ENCODE measurements around the gene ABCB6.
"Not testable (repeated sequence)": the region's sequence is repeated elsewhere in the genome, so short reads cannot be mapped to it uniquely, and the experiment has no call there.

Gene ABCB6

DNA sequence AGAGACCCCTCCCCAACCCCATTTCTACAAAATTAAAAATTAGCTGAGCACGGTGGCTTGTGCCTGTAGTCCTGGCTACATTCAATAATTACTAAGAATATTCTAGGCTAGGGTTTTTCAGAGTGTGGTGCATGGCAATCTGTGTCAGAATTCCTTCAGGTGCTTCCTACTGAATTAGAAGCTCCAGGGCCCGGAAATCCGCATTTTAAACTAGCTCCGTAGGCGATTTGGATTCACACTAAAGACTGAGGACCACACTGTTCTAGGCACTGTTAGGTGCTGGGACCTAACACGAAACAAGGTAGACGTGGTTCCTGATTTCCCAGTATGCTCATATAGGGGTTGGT, 12.8 kb downstream of the ABCB6 start:
- TF ChIP-seq, protein P1, sequence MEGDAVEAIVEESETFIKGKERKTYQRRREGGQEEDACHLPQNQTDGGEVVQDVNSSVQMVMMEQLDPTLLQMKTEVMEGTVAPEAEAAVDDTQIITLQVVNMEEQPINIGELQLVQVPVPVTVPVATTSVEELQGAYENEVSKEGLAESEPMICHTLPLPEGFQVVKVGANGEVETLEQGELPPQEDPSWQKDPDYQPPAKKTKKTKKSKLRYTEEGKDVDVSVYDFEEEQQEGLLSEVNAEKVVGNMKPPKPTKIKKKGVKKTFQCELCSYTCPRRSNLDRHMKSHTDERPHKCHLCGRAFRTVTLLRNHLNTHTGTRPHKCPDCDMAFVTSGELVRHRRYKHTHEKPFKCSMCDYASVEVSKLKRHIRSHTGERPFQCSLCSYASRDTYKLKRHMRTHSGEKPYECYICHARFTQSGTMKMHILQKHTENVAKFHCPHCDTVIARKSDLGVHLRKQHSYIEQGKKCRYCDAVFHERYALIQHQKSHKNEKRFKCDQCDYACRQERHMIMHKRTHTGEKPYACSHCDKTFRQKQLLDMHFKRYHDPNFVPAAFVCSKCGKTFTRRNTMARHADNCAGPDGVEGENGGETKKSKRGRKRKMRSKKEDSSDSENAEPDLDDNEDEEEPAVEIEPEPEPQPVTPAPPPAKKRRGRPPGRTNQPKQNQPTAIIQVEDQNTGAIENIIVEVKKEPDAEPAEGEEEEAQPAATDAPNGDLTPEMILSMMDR (conservative IDR thresholded peaks at IDR 0.05): no peak
- TF ChIP-seq ZFX (IDR thresholded peaks at IDR 0.05): no peak
- H3K27ac ChIP-seq: peak overlapping the region; percentile 77

DNA sequence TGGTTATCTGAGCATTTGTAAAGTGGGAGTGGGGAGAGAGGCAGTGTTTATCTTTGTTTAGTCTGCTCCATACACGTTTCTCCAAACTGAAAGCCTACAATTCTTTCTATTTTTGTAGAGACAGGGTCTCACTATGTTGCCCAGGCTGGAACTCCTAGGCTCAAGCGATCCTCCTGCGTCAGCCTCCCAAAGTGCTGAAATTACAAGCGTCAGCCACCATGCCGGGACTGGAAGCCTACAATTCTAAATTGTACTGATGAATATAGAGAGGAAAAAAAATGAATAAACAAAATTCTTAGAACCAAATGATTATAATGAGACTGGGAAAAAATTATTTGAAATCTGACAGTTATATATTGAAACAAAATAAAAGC, 13.6 kb downstream of the ABCB6 start:
- no peak overlapping the region for H3K27ac ChIP-seq
- TF ChIP-seq ZFX (IDR thresholded peaks at IDR 0.05): no peak
- TF ChIP-seq, protein P1 (conservative IDR thresholded peaks at IDR 0.05): no peak

DNA sequence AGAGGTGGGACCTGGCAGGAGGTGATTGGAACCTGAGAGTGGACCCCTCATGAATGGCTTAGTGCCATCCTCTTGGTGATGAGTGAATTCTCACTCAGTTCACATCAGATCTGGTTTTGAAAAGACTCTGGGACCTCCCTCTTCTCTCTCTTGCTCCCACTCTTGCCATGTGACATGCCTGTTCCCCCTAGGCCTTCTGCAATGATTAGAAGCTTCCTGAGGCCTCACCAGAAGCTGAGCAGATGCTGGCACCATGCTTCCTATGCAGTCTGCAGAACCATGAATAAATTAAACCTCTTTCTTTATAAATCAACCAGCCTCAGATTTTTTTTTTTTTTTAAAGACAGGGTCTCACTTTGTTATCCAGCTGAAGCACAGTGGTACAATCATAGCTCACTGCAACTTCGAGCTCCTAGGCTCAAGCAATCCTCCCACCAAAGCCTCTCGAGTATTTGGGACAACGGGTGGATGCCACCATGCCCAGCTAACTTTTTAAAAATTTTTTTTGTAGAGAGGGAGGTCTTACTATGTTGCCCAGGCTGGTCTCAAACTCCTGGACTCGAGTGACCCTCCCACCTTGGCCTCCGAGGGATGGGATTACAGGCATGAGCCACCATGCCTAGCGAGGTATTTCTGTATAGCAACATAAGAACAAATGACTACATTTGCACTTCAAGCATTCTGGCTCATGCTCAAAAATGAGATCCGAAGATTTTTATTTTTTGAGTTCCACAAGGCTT, 14.2 kb downstream of the ABCB6 start:
- no peak overlapping the region for H3K27ac ChIP-seq
- TF ChIP-seq ZFX (IDR thresholded peaks at IDR 0.05): no peak
- TF ChIP-seq, protein P1 (conservative IDR thresholded peaks at IDR 0.05): no peak

DNA sequence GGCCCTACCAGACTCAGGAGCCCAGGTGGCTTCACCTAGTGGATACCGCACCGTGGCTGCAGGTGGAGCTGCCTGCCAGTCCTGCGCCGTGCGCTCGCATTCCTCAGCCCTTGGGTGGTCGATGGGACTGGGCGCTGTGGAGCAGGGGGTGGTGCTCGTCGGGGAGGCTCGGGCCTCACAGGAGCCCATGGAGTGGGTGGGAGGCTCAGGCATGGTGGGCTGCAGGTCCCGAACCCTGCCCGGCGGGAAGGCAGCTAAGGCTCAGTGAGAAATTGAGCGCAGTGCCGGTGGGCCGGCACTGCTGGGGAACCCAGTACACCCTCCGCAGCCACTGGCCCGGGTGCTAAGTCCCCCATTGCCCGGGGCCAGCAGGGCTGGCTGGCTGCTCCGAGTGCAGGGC, 17.4 kb downstream of the ABCB6 start:
- not testable (repeated sequence) for H3K27ac ChIP-seq

DNA sequence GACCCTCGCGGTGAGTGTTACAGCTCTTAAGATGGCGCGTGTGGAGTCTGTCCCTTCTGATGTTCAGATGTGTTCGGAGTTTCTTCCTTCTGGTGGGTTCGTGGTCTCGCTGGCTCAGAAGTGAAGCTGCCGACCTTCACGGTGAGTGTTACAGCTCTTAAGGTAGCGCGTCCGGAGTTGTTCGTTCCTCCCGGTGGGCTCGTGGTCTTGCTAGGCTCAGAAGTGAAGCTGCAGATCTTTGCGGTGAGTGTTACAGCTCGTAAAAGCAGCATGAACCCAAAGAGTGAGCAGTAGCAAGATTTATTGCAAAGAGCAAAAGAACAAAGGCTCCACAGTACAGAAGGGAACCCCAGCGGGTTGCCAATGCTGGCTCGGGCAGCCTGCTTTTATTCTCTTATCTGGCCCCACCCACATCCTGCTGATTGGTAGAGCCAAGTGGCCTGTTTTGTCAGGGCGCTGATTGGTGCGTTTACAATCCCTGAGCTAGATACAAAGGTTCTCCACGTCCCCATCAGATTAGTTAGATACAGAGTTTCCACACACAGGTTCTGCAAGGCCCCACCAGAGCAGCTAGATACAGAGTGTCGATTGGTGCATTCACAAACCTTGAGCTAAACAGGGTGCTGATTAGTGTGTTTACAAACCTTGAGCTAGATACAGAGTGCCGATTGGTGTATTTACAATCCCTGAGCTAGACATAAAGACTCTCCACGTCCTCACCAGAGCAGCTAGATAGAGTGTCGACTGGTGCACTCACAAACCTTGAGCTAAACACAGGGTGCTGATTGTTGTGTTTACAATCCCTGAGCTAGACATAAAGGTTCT, 18.0 kb downstream of the ABCB6 start:
- H3K27ac ChIP-seq: not testable (repeated sequence)

DNA sequence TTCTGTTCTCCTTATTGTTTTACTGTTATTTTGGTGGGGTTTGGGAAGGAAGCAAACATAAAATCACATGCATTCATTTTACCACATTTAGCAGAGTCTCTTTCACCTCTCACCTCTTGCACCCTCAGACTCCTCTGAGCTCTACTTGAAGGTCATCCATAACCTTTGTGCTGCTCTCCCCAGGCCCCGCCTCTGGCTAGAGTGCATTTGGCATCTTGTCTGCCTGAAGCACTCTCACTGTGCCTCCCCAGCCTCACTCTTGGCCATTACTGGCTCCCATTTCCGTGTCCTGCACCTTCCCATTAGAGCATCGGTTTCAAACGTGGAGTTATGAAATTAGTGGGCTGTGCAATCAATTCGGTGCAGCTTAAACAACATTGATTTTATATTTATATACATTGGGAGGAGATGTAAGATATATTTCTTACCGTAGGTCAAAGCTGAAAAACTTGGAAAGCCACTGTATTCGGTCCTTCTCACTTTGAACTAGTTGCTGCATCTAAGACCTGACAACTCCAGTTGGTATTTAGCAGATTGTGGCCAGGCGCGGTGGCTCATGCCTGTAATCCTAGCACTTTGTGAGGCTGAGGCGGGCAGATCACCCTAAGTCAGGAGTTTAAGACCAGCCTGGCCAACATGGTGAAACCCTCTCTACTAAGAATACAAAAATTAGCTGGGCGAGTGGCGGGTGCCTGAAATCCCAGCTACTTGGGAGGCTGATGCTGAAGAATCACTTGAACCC, 19.1 kb downstream of the ABCB6 start:
- TF ChIP-seq, protein P1 (conservative IDR thresholded peaks at IDR 0.05): no peak
- no peak for TF ChIP-seq ZFX (IDR thresholded peaks at IDR 0.05)

DNA sequence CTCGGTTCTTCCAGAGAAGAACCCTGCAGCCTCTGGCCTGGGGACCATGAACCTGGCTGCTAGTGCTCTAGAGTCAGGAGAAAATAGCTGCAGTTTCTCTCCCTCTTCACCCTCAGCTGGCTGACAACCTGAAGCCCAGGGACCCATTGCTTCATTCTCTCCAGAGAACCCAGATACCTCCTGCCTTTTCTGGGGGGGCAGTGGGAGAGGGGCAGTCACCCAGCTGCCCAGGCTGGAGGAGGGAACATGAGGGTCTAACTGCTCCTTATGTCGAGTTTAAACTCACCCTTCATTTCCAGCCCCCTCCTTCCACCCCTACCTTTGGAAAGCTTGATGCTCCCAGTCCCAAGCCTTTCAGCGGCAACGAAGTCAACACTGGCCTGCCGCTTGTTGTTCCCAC, 19.8 kb downstream of the ABCB6 start:
- H3K27ac ChIP-seq: no peak overlapping the region
- no peak for TF ChIP-seq ZFX (IDR thresholded peaks at IDR 0.05)
- TF ChIP-seq, protein P1 (conservative IDR thresholded peaks at IDR 0.05): no peak

More for the DNA sequence above, 19.1 kb downstream of the ABCB6 start:
- no peak overlapping the region for H3K27ac ChIP-seq

DNA sequence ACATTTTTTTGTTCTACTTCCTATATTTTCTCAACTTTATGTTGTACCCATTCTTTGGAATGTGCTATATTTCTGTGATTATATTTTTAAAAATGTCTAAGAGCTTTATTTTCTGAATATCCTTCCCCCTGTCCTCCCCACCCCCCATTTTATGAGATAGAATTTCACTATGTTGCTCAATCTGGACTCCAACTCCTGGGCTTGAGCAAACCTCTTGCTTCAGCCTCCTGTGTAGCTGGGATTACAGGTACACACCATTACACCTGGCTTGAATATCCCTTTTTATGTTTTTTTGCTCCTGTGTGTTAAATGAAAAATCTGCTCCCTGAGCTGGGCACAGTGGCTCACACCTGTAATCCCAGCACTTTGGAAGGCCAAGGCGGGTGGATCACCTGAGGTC, 21.4 kb downstream of the ABCB6 start:
- H3K27ac ChIP-seq: no peak overlapping the region
- TF ChIP-seq, protein P1 (conservative IDR thresholded peaks at IDR 0.05): no peak
- TF ChIP-seq ZFX (IDR thresholded peaks at IDR 0.05): no peak
